Activated CD4-positive, alpha-beta T cell treated with anti-CD3 and anti-CD28 coated beads, Interleukin-2, amount 50 U/mL, for 48 hours (primary cell): Measurements from ENCODE around the gene SDK2.

Experiments used
- DNase-seq, 2 experiments: peaks; one replicate each; pipeline ENCODE4 v3.0.0-alpha.2; 2020

SDK2 gene

GRCh38 chr17:73528679-73529078 lies 115.6 kb downstream of the SDK2 start:
- DNase-seq = no peak

- no peak for DNase-seq
These were observed 117.3 kb downstream of the SDK2 start for GRCh38 chr17:73526952-73527351.

GRCh38 chr17:73524941-73525679 lies 119.1 kb downstream of the SDK2 start:
- DNase-seq = no peak

- no peak for DNase-seq
These were observed 121.5 kb downstream of the SDK2 start for GRCh38 chr17:73522696-73523095.

GRCh38 chr17:73522107-73522506 lies 122.1 kb downstream of the SDK2 start:
- no peak for DNase-seq

DNA sequence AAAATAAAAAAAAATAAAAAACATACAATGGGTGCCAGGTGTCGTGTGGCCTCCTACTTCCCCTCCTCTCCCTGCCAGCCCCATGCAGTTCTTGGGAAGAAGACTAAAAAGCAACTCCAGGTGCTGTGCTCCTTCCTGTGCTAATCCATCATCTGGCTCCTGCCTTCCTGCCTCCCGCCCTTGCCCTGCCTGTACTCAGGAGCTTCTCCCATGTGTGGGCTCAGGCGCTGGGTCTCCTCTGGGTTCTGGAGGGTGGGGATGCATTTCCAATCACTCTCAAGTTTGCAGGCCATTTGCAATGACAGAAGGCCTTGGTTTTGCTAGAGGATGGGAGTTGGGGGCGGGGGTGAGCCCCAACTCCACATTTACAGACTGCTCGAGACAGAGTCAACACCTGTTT lies 122.9 kb downstream of the SDK2 start:
- no peak for DNase-seq

DNA sequence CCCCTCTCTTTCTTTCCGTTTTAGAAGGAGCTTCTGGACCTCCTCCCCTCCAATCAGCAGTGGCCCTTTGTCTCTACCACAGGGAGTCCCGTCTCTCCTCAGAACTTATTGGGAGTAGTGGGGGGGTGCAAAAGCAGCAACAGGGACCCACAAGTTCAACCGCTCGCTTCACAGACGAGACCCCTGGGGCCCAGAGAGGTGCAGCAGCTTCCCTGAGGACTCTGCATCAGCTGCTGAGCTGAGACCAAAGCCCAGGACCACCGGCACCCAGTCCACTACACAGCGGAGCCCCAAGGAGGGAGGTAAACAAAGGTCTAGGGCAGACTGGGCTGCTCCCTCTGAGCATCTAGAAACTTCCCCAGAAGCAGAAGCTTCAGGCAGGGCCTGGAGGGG lies 123.9 kb downstream of the SDK2 start:
- no peak for DNase-seq

DNA sequence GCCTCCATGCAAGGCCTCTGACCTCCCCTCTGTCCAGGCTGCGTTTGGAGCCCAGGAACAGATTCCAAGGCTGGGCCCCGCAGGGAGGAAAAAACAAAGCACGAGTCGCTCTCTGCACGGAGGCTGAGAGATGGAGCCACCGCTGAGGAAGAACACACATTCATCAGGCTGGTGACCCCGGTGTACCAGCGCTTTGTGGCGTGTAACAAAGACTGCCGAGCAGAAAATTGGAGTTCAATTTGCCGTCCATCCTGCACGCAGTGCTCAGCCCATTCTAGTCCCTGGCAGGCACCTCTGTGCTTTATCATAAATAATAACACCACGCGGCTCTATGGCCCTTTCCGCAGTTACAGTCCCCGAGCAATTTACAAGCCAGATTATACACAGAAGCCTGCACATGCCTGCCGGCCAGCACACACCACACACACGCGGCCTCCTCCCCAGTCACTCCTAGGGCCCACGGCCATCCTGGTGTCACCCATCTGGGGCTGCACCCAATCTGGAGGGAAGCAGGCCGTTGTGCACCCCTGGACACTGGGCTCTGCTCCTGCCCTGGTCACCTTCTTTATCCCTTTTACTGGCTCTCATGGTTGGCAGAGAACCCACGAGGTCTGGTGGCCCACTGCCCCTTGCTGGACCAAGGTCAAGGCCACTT lies 124.4 kb downstream of the SDK2 start:
- no peak for DNase-seq

- DNase-seq = no peak
These were observed 125.2 kb downstream of the SDK2 start for GRCh38 chr17:73519011-73519410.

DNA sequence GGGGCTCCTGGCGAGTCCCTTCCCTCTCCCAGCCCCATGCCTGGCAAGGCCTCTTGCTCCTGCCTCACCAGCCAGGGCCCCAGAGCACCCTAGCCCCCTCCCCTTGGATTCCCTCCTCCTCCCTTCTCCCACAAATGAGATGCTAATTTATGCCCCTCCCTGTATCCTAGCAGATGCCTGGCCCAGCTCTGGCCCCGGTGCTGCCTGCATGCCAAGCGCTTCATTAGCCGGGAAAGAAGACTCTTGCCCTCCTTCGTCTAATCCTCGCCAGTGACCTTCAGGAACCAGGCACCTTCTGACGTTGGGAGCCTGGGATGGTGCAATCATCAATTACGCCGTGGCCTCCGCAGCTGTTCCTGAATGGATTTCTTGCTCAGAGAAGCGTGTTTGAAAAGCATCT lies 127.8 kb downstream of the SDK2 start:
- DNase-seq = no peak

- DNase-seq = no peak
These were observed 129.9 kb downstream of the SDK2 start for GRCh38 chr17:73514146-73514863.

GRCh38 chr17:73513426-73513825 lies 130.8 kb downstream of the SDK2 start:
- no peak for DNase-seq

- DNase-seq = no peak
These were observed 132.5 kb downstream of the SDK2 start for GRCh38 chr17:73511719-73512115.

GRCh38 chr17:73510981-73511718 lies 133.1 kb downstream of the SDK2 start:
- no peak for DNase-seq

GRCh38 chr17:73508931-73509605 lies 135.2 kb downstream of the SDK2 start:
- DNase-seq = no peak

- no peak for DNase-seq
These were observed 136.0 kb downstream of the SDK2 start for GRCh38 chr17:73508057-73508930.

DNA sequence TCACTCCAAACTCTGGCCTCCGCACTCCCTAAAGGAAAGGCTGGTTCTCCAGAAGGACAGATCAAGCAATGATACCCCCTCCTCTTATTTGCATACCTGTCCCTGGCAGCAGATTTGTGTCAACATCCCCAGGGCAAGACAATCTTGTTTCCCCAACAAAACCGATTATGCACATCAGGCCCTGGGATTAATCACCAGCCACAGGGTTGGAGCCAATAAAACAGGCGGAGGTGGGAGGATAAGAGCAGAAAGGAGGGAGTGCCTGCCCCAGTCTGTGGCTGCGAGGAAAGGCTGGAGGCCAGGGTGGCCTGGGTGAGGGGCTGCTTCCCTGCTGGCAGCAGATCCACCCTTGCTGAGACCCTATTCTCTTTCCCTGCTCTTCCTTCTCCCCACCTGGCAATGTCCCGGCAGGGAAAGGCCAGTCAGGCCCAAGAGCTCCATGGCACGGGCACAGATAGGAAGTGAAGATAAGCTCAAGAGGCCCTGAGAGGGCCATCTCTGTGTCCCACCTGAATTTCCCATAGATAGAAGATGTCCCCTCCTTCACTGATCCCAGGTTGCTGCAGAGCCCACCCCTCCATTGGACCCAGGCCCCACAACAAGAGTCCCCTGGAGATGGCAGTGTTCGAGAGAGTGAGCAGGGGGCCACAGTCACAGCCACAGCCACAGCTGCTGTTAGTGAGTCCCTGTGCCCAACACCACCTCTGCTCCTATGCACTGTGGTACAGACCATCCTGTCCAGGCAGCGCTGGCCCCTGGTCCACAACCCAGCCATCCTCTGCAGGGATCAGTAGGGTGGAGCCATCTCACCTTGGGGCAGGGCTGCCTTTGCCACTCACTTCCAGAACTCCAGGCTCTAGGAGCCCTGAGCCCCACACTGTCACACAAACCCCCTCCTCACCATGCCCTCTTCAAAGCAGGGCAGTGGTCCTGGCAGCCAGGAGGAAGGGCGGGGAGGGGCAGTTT lies 137.5 kb downstream of the SDK2 start:
- DNase-seq = no peak

GRCh38 chr17:73503560-73503959 lies 140.7 kb downstream of the SDK2 start:
- DNase-seq = no peak

- no peak for DNase-seq
These were observed 143.7 kb downstream of the SDK2 start for GRCh38 chr17:73500414-73500999.
